HepG2 (cell line): Measurements from ENCODE around the gene POU2AF3. TPM values are rescaled to one million over a fixed set of nuclear protein-coding genes. Genes with fewer than 3 reads are reported as not detected.

Experiments
- ATAC-seq: fragments of 200-7000 bp; cut with Tn5 transposase; 3 replicates; pipeline ENCODE4 v1.9.1; 2020; ENCODE audit warnings: mild to moderate bottlenecking, moderate library complexity
- BruUV-seq: library from RNA; stranded (reverse); fragments of 400-500 nt; replicated peaks from 2 replicates; lab custom pipeline; 2021; lab: Mats Ljungman, UMichigan
- CTCF ChIA-PET: fragments of 300-600 bp; formaldehyde crosslinking; extraction: SDS; loops from one replicate; lab custom pipeline; 2021; ENCODE audit warnings: low total read pairs, inconsistent platforms, low intra/inter-chr PET ratio; lab: Yijun Ruan, JAX
- POLR2A ChIA-PET: fragments of 350-600 bp; sonication (Branson Sonifier 250); formaldehyde crosslinking; loops from one replicate; lab custom pipeline; 2020; ENCODE audit warnings: antibody characterized with exemption, inconsistent platforms; lab: Yijun Ruan, JAX
- DNase-seq: peaks from one replicate; pipeline ENCODE4 v3.0.0-alpha.2; 2015; ENCODE audit warnings: low spot score
- FAIRE-seq: peaks from 3 replicates; lab custom pipeline; 2011; peaks lifted over from hg19 to GRCh38; lab: Jason Lieb, UNC
- H2AFZ ChIP-seq: one replicate; pipeline ENCODE4 v1.6.1; 2011; ENCODE audit warnings: low read length, inconsistent platforms
- H3K27ac ChIP-seq: fragments of 300-600 bp; 3 replicates; pipeline ENCODE4 v1.8.0; 2011; ENCODE audit warnings: mixed run types, mild to moderate bottlenecking, mixed read lengths, low read length, inconsistent platforms; ENCODE audit not compliant: insufficient read depth; ENCODE audit errors: extremely low read length
- H3K27me3 ChIP-seq, 2 experiments: fragments of 200-600 bp in 1 of 2; 2 replicates in 1 of 2; 3 replicates in 1 of 2; pipeline versions ENCODE4 v1.6.0 to v1.8.0; 2011; ENCODE audit warnings: low read length in 2 of 2, mild to moderate bottlenecking in 2 of 2, moderate library complexity in 2 of 2, inconsistent platforms in 1 of 2; ENCODE audit not compliant: insufficient read depth in 2 of 2, control insufficient read depth in 1 of 2
- H3K36me3 ChIP-seq, 2 experiments: fragments of 200-600 bp in 1 of 2; replicated peaks in 1 of 2; 2 replicates in 1 of 2; 3 replicates in 1 of 2; pipeline versions ENCODE4 v1.5.1 to v1.8.0; 2011; ENCODE audit warnings: low read length in 2 of 2, inconsistent platforms in 1 of 2; ENCODE audit not compliant: insufficient read depth in 2 of 2, control insufficient read depth in 1 of 2
- H3K4me1 ChIP-seq: 2 replicates; pipeline ENCODE4 v1.5.1; 2012; ENCODE audit warnings: low read length, inconsistent platforms; ENCODE audit not compliant: insufficient read depth
- H3K4me2 ChIP-seq: 2 replicates; pipeline ENCODE4 v1.6.0; 2011; ENCODE audit warnings: low read depth, low read length, inconsistent platforms
- H3K4me3 ChIP-seq, 3 experiments: fragments of 200-600 bp in 1 of 3; sonication (generic), shearing (Covaris generic) in 1 of 3; replicated peaks in 1 of 3; 2 replicates each; pipeline ENCODE4 v1.5.1; 2011 to 2016; ENCODE audit warnings: low read length in 3 of 3, inconsistent platforms in 2 of 3, low read depth in 2 of 3, mild to moderate bottlenecking in 2 of 3, control low read depth in 1 of 3, mixed read lengths in 1 of 3; ENCODE audit not compliant: insufficient read depth in 1 of 3
- H3K79me2 ChIP-seq: one replicate; pipeline ENCODE4 v1.6.1; 2011; ENCODE audit warnings: low read length, inconsistent platforms; ENCODE audit not compliant: insufficient read depth
- H3K9ac ChIP-seq: 2 replicates; pipeline ENCODE4 v1.6.0; 2011; ENCODE audit warnings: mild to moderate bottlenecking, low read depth, low read length, inconsistent platforms; ENCODE audit not compliant: insufficient read depth
- H3K9me3 ChIP-seq: 2 replicates; pipeline ENCODE4 v1.5.1; 2012; ENCODE audit warnings: mild to moderate bottlenecking, low read length
- H4K20me1 ChIP-seq: 2 replicates; pipeline ENCODE4 v1.6.0; 2011; ENCODE audit warnings: inconsistent platforms, mild to moderate bottlenecking, low read length, moderate library complexity; ENCODE audit not compliant: insufficient read depth
- ARNTL ChIP-seq: sonication (generic); formaldehyde crosslinking; IDR thresholded peaks from 2 replicates; pipeline ENCODE4 v1.4.0; 2020; ENCODE audit warnings: mild to moderate bottlenecking, missing genetic modification reagents
- BORCS8-MEF2B ChIP-seq: sonication (generic); formaldehyde crosslinking; IDR thresholded peaks from 2 replicates; pipeline ENCODE4 v1.8.0; 2022; ENCODE audit warnings: mild to moderate bottlenecking, missing genetic modification reagents
- BRD4 ChIP-seq: sonication (generic); formaldehyde crosslinking; IDR thresholded peaks from 2 replicates; pipeline ENCODE4 v1.4.0; 2020; ENCODE audit warnings: missing genetic modification reagents
- KDM6A ChIP-seq: IDR thresholded peaks from 2 replicates; pipeline ENCODE4 v1.6.1; 2016; ENCODE audit warnings: low read depth
- NFE2 ChIP-seq: sonication (generic); formaldehyde crosslinking; IDR thresholded peaks from 2 replicates; pipeline ENCODE4 v1.4.0; 2020; ENCODE audit warnings: missing genetic modification reagents
- ONECUT2 ChIP-seq: sonication (generic); formaldehyde crosslinking; IDR thresholded peaks from 2 replicates; pipeline ENCODE4 v1.4.0; 2020; ENCODE audit warnings: missing genetic modification reagents
- POLR2A ChIP-seq, 2 experiments: IDR thresholded peaks; 2 replicates each; pipeline ENCODE4 v1.6.1; 2011; ENCODE audit warnings: low read depth in 2 of 2, low read length in 2 of 2, mild to moderate bottlenecking in 1 of 2, moderate library complexity in 1 of 2; ENCODE audit not compliant: insufficient read depth in 1 of 2
- POLR2G ChIP-seq: fragments of 200-400 bp; formaldehyde crosslinking; IDR thresholded peaks from 2 replicates; pipeline ENCODE4 v1.6.1; 2018; ENCODE audit warnings: mild to moderate bottlenecking, low read depth, low read length, moderate library complexity
- RBFOX2 ChIP-seq: fragments of 200-400 bp; formaldehyde crosslinking; IDR thresholded peaks from 2 replicates; pipeline ENCODE4 v1.6.1; 2017; ENCODE audit warnings: low read depth, mild to moderate bottlenecking, low read length
- SYNCRIP ChIP-seq: fragments of 200-400 bp; formaldehyde crosslinking; IDR thresholded peaks from 2 replicates; pipeline ENCODE4 v1.6.1; 2018; ENCODE audit warnings: mild to moderate bottlenecking, low read depth, low read length; ENCODE audit not compliant: insufficient read depth
- TARDBP ChIP-seq: sonication (generic); formaldehyde crosslinking; IDR thresholded peaks from 2 replicates; pipeline ENCODE4 v1.8.0; 2022; ENCODE audit warnings: mild to moderate bottlenecking, missing genetic modification reagents
- TEAD3 ChIP-seq: optimal IDR thresholded peaks from 2 replicates; pipeline ENCODE3; 2016; ENCODE audit warnings: borderline replicate concordance
- YEATS4 ChIP-seq: sonication (generic); formaldehyde crosslinking; IDR thresholded peaks from 2 replicates; pipeline ENCODE4 v1.4.0; 2020; ENCODE audit warnings: missing genetic modification reagents, borderline replicate concordance
- ZNF296 ChIP-seq: sonication (generic); formaldehyde crosslinking; conservative IDR thresholded peaks from 2 replicates; pipeline ENCODE4 v1.5.0; 2020; ENCODE audit warnings: mild to moderate bottlenecking, missing genetic modification reagents
- ZNF724P ChIP-seq: sonication (generic); formaldehyde crosslinking; IDR thresholded peaks from 2 replicates; pipeline ENCODE4 v1.8.0; 2022; ENCODE audit warnings: missing genetic modification reagents, borderline replicate concordance
- ZSCAN30 ChIP-seq: sonication (generic); formaldehyde crosslinking; IDR thresholded peaks from 2 replicates; pipeline ENCODE4 v1.5.0; 2020; ENCODE audit warnings: mild to moderate bottlenecking, missing genetic modification reagents
- WGBS: methylation state at CpG from one replicate; pipeline ENCODE4 v1.1.6; 2017; ENCODE audit warnings: low lambda C conversion rate; 5-methylcytosine and 5-hydroxymethylcytosine counted together
- in situ Hi-C: cut with HindIII; loops from 2 replicates; pipeline ENCODE4 v1.10.0; 2017; ENCODE audit warnings: low pct_unique_long_range_greater_than_20kb; ENCODE audit not compliant: extremely low pct_ligation_motif_present
- intact Hi-C: fragments of 100-400 bp; cut with micrococcal nuclease; formaldehyde crosslinking; loops from one replicate; pipeline ENCODE4 v1.10.0; 2022; ENCODE audit not compliant: unreplicated experiment
- polyA plus RNA-seq, 8 experiments: library from polyadenylated mRNA; depleted of rRNA in 3 of 8; stranded (reverse) in 7 of 8; unstranded in 1 of 8; fragments of >200 nt; fragmentation: Illumina TruSeq in 4 of 8; extraction: Trizol in 4 of 8; gene quantifications; 2 replicates each; pipeline versions ENCODE4 v1.2.1 to v1.2.3, GENCODE V29; 2011 to 2016; ENCODE audit warnings: low read depth in 4 of 8, missing spikeins in 1 of 8, mixed read lengths in 1 of 8; ENCODE audit not compliant: insufficient read depth in 1 of 8
- total RNA-seq, 5 experiments: library from RNA; depleted of rRNA; stranded (reverse); fragments of >200 nt; fragmentation: Illumina TruSeq; extraction: Trizol; gene quantifications; 2 replicates each; pipeline ENCODE4 v1.2.3, GENCODE V29; 2016; ENCODE audit warnings: low read depth in 1 of 5
- TF ChIP-seq, protein P1 (sequence below): sonication (generic); formaldehyde crosslinking; IDR thresholded peaks from 2 replicates; pipeline ENCODE4 v1.4.0; 2020; ENCODE audit warnings: missing genetic modification reagents
- TF ChIP-seq, protein P2 (sequence below): sonication (generic); formaldehyde crosslinking; IDR thresholded peaks from 2 replicates; pipeline ENCODE4 v1.5.1; 2020; ENCODE audit warnings: missing genetic modification reagents, mild to moderate bottlenecking, borderline replicate concordance

The POU2AF3 gene
- total and polyA plus RNA-seq, 2 of the 13 experiments (the other 11 are each of a cell fraction or from before 2014, with no cell fraction given), result 7.8 to 71.2 TPM

DNA sequence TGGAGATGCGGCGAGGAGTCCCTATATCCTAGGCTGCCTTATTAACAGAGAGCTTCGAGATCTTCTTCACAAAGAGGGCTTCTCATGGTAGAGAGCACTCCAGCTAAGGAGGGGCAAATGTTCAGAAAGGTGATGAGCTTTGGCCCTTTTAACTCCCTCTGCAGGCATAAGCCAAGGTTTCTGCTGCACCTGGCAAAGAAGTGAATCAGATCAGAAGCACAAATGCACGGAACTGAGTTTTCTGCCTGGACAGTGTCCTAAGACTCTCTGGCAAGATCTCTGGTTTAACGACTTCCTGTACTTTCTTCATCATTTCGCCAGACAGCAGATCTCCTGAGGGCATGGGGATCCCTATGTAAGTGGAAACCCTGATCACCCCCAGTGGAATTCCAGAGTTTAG is 37.2 kb downstream of the POU2AF3 start:
- Histone ChIP-seq H4K20me1 (no peaks in the 10 kb centered on the region), H3K4me1 (peaks cover 79% of the 10 kb centered on the region), H3K79me2 (no peaks in the 10 kb centered on the region), H3K9me3 (peaks cover 12% of the 10 kb centered on the region), H3K9ac (peak overlapping the region; percentile 69), H3K27ac (peak overlapping the region; percentile 78), H3K27me3 (no peaks in the 10 kb centered on the region), H3K4me2 (peak overlapping the region; percentile 90), H3K4me3 (peak overlapping the region; percentile 35 to 59 (median 49)), H2AFZ (no peak overlapping the region), H3K36me3 (no peaks in the 10 kb centered on the region)
- no peak for DNase-seq
- TSS peak; percentile 81 for BruUV-seq
- in situ Hi-C loops, result no loop called here
- 1% methylated on average over 6 of the region's 6 CpGs for WGBS
- POLR2A ChIA-PET, result interaction anchor here (1.0 to 8.2 kb wide), 16 partner anchors 8 to 86 kb away, joined by 3 to 197 read pairs (median 11); partner anchors contain the start of gene POU2AF3
- ATAC-seq, result peak; percentile 20
- FAIRE-seq, result no peak
- intact Hi-C loops, result loop anchor here (1.0 to 2.0 kb wide), 4 partner anchors 25 to 53 kb away; partner anchors contain the start of gene POU2AF3
- CTCF ChIA-PET, result interaction anchor here (1.4 to 2.1 kb wide), 3 partner anchors 25 to 88 kb away, joined by 3 to 6 read pairs (median 4); no protein-coding TSS in a partner anchor
- TF ChIP-seq POLR2A (IDR thresholded peaks at IDR 0.05; ENCODE audit: insufficient read depth in 1 of 2, low read depth in 2 of 2, low read length in 2 of 2) (0 out of 4 replicates have a peak, but pooled peaks of 1 of the 2 experiments have one; percentile 11), ZNF296 (0 out of 2 replicates have a peak, but pooled peaks have one; percentile 26), RBFOX2 (peak; percentile 70), YEATS4 (CRISPR knock-in tag) (0 out of 2 replicates have a peak, but pooled peaks have one; percentile 22), TEAD3 (CRISPR knock-in tag) (peak; percentile 4), NFE2 (no peak), ZNF724P (0 out of 2 replicates have a peak, but pooled peaks have one; percentile 26), TARDBP (CRISPR knock-in tag) (0 out of 2 replicates have a peak, but pooled peaks have one; percentile 9), SYNCRIP (no peak), BRD4 (0 out of 2 replicates have a peak, but pooled peaks have one; percentile 28), ARNTL (CRISPR knock-in tag) (0 out of 2 replicates have a peak, but pooled peaks have one; percentile 28), ZSCAN30 (CRISPR knock-in tag) (peak; percentile 44; the same call in 1 of the 2 replicates), POLR2G (peak; percentile 71), KDM6A (CRISPR knock-in tag) (no peak), BORCS8-MEF2B (CRISPR knock-in tag) (peak; percentile 51; the same call in 1 of the 2 replicates), ONECUT2 (no peak)
- TF ChIP-seq, protein P1, sequence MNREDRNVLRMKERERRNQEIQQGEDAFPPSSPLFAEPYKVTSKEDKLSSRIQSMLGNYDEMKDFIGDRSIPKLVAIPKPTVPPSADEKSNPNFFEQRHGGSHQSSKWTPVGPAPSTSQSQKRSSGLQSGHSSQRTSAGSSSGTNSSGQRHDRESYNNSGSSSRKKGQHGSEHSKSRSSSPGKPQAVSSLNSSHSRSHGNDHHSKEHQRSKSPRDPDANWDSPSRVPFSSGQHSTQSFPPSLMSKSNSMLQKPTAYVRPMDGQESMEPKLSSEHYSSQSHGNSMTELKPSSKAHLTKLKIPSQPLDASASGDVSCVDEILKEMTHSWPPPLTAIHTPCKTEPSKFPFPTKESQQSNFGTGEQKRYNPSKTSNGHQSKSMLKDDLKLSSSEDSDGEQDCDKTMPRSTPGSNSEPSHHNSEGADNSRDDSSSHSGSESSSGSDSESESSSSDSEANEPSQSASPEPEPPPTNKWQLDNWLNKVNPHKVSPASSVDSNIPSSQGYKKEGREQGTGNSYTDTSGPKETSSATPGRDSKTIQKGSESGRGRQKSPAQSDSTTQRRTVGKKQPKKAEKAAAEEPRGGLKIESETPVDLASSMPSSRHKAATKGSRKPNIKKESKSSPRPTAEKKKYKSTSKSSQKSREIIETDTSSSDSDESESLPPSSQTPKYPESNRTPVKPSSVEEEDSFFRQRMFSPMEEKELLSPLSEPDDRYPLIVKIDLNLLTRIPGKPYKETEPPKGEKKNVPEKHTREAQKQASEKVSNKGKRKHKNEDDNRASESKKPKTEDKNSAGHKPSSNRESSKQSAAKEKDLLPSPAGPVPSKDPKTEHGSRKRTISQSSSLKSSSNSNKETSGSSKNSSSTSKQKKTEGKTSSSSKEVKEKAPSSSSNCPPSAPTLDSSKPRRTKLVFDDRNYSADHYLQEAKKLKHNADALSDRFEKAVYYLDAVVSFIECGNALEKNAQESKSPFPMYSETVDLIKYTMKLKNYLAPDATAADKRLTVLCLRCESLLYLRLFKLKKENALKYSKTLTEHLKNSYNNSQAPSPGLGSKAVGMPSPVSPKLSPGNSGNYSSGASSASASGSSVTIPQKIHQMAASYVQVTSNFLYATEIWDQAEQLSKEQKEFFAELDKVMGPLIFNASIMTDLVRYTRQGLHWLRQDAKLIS, result 0 out of 2 replicates have a peak, but pooled peaks have one; percentile 7
- TF ChIP-seq, protein P2, sequence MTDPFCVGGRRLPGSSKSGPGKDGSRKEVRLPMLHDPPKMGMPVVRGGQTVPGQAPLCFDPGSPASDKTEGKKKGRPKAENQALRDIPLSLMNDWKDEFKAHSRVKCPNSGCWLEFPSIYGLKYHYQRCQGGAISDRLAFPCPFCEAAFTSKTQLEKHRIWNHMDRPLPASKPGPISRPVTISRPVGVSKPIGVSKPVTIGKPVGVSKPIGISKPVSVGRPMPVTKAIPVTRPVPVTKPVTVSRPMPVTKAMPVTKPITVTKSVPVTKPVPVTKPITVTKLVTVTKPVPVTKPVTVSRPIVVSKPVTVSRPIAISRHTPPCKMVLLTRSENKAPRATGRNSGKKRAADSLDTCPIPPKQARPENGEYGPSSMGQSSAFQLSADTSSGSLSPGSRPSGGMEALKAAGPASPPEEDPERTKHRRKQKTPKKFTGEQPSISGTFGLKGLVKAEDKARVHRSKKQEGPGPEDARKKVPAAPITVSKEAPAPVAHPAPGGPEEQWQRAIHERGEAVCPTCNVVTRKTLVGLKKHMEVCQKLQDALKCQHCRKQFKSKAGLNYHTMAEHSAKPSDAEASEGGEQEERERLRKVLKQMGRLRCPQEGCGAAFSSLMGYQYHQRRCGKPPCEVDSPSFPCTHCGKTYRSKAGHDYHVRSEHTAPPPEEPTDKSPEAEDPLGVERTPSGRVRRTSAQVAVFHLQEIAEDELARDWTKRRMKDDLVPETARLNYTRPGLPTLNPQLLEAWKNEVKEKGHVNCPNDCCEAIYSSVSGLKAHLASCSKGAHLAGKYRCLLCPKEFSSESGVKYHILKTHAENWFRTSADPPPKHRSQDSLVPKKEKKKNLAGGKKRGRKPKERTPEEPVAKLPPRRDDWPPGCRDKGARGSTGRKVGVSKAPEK (CRISPR knock-in tag), result 0 out of 2 replicates have a peak, but pooled peaks have one; percentile 21
